GM19397 (cell line): Measurements from ENCODE around the gene NPHS1.
"Not testable (repeated sequence)": the region's sequence is repeated elsewhere in the genome, so short reads cannot be mapped to it uniquely, and the experiment has no call there.

Experiments
- ATAC-seq: cut with Tn5 transposase; IDR thresholded peaks from one replicate; pipeline ENCODE4 v1.9.1; 2021; ENCODE audit warnings: mild to moderate bottlenecking, moderate library complexity; ENCODE audit not compliant: unreplicated experiment

NPHS1 gene

DNA sequence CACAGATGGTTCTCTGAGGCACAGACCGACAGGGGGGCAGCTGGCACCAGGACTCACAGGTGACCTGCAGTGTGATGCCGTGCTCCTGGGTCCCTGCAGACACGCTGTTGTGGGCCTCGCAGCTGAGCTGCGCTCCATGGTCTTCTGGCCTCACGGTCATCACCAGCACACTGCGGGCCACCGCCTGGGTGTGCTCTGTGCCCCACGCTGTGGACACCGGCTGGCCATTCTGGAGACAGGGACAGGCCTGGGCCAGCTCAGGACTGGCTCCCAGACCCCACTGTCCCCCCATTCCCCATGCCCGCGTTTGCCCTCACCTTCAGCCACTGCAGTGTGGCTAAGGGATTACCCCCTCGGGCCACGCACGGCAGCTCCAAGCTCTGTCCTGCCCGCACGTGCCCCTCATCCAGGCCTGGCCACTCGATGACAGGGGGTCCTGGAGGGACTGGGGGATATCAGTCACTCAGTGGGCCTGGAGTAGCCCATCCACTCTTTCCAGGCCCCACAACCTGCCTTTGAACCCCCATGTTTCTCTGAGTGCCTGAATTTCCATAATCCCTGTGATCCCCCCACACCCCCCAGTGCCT, 3.3 kb downstream of the NPHS1 start:
- ATAC-seq: no peak

- ATAC-seq: no peak
Observed at GRCh38 chr19:35848486-35848885, 3.8 kb downstream of the NPHS1 start.

DNA sequence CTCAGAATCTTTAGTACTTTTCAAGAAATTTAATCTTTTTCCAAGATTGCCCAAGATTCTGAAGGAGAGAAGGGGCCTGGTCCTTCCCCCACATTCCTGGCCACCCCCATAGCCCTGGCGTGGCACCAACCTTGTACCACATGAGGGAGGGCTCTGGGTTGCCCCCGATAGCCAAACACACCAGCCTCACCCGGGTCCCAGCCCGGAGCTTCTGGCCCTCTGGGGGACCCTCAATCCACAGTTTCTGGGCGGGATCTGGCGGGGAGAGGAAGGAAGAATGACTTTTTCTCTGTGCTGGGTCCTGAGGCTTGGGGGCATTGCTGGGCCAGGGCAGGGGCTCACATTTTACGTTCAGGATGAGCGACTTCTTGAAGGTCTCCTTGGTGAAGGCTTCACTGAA, 4.4 kb downstream of the NPHS1 start:
- no peak for ATAC-seq

DNA sequence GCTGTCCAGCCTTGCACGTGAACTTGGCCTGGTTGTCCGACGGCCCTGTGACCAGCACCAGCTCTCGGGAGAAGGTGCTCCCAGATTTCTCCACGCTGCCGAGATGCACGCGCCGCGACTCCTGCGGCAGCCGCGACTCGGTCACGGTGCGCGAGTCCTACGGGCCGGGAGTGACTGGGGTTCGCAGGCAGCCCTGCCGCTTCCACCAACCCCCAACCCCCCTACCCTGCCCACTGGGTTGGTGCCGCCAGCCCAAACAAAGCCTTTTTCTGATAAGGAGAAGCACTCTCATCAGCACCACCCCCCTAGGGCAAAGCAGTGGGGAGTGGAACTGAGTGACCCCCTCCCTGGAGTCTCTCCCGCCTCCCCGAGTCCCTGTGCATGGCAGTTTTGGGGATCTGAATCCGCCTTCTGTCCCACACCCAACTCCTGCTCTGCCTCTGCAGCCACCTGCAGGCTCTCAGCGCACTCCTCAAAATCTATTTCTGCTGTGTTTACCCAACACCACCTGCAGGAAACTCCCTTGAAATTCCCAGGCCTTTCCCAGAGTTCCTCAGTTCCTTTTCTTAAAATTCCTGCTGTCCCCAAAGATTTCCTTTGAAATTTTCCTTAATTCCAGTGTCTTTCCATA, 6.2 kb downstream of the NPHS1 start:
- no peak for ATAC-seq

DNA sequence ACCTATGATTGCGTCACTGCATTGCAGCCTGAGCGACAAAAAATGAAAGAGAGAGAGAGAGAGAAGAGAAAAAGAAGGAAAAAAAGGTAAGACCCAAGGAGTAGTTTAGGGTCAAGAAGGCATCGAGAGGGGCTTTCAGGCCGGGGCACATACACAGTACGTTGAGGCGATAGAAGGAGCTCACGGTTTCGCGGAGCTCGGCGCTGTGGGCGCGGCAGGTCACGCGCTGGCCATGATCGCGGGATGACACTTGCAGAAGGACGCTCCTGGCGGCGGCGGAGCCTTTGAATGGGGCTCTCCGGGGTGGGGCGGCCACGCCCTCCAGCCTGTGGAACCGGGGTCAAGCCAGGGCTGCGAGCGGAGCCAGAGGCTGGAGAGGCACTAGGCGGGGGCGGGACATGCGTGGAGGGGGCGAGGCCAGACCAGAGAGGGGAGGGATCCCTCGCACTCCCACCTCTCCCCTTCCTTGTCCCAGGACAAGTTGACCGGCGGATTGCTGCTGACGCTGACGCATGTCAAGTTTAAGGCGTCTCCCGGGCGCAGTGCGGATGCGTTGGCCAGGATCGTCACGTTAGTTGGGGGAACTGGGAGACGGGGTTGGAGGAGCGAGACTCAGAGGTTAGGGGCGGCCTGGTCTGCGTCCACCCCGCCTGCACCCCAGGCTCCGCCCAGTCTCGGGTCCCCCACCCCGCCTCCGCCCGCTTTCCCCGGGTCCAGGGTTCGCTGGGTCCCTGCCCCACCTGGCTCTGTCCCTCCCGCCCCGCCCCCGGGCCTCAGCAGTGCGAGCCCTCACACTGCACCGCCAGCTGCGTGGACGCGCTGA, 6.9 kb downstream of the NPHS1 start:
- no peak for ATAC-seq

DNA sequence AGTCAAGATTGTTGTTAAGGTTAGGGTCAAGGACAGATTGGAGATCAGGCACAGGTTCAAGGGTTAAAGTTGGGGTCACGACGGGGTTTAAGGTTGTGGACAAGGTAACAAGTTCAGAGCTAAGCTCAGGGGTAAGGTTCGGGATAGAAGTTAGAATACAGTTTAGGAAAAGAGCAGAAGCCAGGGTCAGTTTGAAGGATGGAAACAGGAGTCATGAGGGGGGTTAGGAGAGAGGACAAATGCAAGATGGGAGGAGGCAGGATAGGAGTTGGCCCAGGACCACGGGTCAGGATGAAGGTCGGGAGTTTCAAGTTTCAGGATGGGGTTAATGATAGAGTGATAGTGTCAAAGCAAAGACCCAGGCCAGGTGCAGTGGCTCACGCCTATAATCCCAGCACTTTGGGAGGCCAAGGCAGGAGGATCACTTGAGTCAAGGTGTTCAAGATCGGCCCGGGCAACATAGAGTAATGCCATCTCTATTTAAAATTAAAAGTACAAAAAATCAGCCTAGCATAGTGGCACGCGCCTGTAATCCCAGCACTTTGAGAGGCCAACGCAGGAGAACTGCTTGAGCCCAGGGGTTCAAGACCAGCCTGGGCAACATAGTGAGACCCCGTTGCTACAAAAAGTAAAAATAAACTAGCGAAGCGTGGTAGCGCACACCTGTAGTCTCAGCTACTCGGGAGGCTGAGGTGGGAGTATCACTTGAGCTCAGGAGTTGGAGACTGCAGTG, 7.7 kb downstream of the NPHS1 start:
- no peak for ATAC-seq

- ATAC-seq: no peak
Observed at GRCh38 chr19:35843676-35844481, 8.4 kb downstream of the NPHS1 start.

- ATAC-seq: no peak
Observed at GRCh38 chr19:35842666-35843272, 9.5 kb downstream of the NPHS1 start.

DNA sequence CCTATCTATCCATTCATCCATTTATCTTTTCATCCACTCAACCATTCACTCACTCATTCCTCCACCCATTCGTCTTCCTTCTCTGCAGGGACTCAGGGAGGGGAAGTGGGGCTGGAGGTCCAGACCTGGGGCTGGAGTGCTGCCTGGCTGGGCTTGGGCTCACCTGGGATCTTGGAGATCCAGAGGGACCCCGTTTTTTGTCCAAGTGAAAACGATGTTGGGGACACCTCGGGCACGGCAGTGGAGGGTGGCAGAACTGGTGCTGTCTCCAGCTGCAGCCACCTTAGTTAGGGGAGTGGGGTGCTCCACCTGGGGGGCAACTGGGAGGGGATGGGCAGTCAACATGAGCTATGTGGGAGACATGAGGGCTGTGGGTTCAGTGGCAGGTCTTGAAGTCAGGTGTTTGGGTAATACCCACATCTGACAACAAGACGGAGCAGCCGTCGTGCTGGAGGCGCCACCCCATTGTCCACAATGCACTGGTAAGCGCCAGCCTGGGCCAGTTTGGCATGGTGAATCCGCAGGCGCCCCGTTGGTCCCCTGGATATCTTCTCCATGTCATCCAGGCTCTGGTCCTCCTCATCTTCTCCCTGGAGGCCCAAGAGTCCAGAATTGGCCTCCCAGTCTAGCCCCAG, 10.2 kb downstream of the NPHS1 start:
- ATAC-seq: no peak

- ATAC-seq: not testable (repeated sequence)
Observed at GRCh38 chr19:35836096-35836495, 16.2 kb downstream of the NPHS1 start.

- no peak for ATAC-seq
Observed at GRCh38 chr19:35833972-35834371, 18.3 kb downstream of the NPHS1 start.

- ATAC-seq: no peak
Observed at GRCh38 chr19:35832054-35832453, 20.2 kb downstream of the NPHS1 start.

DNA sequence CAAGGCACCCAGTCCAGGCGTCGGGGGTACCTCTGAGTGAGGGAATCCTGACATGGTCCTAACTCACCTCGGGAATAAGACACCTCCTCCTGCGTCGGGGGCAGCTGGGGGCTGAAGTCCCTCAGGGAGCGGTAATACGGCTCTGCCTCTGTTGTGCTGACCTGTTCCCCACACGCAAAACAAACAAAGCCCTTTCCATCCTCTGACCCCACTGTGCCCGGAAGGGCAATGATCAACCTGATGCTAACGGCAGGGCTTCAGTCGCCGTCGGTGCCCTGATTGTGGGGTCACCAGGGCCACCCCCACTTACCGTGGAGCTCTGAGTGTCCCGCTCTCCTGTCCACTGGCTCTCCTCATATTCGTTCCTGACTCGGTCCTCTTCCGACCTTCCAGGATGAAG, 21.3 kb downstream of the NPHS1 start:
- no peak for ATAC-seq

- no peak for ATAC-seq
Observed at GRCh38 chr19:35828692-35829301, 23.5 kb downstream of the NPHS1 start.

GRCh38 chr19:35824150-35824549, 28.2 kb downstream of the NPHS1 start:
- ATAC-seq: no peak

DNA sequence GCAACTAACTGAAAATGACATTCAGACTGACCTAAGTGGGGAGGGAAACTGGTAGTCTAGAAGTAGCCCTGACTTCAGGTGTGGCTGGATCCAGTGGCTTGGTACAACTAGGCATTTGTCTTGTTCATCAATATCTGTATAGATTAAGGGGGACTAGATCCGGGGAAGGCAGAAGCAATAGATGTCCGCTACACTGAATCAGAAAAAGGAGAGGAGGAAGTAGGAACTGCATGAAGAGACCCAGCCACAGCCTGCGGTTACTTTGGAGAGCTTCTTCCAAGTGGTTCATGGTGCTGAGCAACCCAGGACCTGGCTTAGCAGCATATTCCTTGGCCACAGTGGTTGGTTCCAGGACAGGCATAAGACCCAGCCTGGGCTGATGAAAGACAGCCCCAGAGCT, 29.7 kb downstream of the NPHS1 start:
- no peak for ATAC-seq

GRCh38 chr19:35818445-35818844, 33.9 kb downstream of the NPHS1 start:
- ATAC-seq: no peak

DNA sequence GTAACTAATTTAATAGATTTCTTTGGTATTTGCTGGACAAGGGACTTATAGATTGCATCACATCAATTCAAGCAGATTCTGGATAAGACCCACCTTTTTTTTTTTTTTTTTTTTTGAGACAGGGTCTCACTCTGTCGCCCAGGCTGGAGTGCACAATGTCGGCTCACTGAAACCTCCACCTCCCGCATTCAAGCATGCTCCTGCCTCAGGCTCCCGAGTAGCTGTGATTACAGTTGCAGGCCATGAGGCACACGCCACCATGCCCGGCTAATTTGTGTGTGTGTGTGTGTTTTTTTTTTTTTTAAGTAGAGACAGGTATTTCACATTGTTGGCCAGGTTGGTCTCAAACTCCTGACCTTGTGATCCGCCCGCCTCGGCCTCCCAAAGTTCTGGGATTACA, 35.5 kb downstream of the NPHS1 start:
- no peak for ATAC-seq

- ATAC-seq: no peak
Observed at GRCh38 chr19:35816262-35816661, 36.0 kb downstream of the NPHS1 start.
